ENCODE data around the gene CCDC122.

DNA sequence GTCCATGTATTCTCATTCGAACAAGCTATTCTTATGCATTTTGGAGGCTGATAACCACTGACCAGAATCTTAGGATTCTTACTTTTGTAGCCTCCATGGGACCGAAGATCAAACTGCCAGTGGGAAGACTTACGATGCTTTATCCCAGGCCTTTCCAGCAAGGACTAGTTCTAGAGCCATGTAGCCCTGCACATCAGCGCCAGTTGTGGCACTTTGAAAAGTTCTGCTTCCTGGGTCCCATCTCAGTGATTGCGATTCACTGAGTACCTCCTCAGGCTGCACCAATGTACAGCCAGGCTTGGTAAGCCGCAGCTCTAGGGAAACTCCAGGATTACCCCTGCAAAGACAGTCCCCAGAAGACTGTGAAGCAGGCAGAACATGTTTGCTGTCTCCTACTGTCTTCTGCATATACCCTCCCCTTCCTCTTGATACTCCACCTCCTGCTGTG, 73.8 kb downstream of the CCDC122 start:
- TF ChIP-seq, protein P1, sequence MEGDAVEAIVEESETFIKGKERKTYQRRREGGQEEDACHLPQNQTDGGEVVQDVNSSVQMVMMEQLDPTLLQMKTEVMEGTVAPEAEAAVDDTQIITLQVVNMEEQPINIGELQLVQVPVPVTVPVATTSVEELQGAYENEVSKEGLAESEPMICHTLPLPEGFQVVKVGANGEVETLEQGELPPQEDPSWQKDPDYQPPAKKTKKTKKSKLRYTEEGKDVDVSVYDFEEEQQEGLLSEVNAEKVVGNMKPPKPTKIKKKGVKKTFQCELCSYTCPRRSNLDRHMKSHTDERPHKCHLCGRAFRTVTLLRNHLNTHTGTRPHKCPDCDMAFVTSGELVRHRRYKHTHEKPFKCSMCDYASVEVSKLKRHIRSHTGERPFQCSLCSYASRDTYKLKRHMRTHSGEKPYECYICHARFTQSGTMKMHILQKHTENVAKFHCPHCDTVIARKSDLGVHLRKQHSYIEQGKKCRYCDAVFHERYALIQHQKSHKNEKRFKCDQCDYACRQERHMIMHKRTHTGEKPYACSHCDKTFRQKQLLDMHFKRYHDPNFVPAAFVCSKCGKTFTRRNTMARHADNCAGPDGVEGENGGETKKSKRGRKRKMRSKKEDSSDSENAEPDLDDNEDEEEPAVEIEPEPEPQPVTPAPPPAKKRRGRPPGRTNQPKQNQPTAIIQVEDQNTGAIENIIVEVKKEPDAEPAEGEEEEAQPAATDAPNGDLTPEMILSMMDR (IDR thresholded peaks at IDR 0.05), result no peak
- TF ChIP-seq, protein P2, sequence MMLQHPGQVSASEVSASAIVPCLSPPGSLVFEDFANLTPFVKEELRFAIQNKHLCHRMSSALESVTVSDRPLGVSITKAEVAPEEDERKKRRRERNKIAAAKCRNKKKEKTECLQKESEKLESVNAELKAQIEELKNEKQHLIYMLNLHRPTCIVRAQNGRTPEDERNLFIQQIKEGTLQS (CRISPR knock-in tag; conservative IDR thresholded peaks at IDR 0.05), result no peak
- no peak for TF ChIP-seq ATF1 (CRISPR knock-in tag; IDR thresholded peaks at IDR 0.05)
- TF ChIP-seq, protein P3, sequence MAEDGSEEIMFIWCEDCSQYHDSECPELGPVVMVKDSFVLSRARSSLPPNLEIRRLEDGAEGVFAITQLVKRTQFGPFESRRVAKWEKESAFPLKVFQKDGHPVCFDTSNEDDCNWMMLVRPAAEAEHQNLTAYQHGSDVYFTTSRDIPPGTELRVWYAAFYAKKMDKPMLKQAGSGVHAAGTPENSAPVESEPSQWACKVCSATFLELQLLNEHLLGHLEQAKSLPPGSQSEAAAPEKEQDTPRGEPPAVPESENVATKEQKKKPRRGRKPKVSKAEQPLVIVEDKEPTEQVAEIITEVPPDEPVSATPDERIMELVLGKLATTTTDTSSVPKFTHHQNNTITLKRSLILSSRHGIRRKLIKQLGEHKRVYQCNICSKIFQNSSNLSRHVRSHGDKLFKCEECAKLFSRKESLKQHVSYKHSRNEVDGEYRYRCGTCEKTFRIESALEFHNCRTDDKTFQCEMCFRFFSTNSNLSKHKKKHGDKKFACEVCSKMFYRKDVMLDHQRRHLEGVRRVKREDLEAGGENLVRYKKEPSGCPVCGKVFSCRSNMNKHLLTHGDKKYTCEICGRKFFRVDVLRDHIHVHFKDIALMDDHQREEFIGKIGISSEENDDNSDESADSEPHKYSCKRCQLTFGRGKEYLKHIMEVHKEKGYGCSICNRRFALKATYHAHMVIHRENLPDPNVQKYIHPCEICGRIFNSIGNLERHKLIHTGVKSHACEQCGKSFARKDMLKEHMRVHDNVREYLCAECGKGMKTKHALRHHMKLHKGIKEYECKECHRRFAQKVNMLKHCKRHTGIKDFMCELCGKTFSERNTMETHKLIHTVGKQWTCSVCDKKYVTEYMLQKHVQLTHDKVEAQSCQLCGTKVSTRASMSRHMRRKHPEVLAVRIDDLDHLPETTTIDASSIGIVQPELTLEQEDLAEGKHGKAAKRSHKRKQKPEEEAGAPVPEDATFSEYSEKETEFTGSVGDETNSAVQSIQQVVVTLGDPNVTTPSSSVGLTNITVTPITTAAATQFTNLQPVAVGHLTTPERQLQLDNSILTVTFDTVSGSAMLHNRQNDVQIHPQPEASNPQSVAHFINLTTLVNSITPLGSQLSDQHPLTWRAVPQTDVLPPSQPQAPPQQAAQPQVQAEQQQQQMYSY (CRISPR knock-in tag; IDR thresholded peaks at IDR 0.05), result no peak
- no peak for TF ChIP-seq RELA (CRISPR knock-in tag; IDR thresholded peaks at IDR 0.05; ENCODE audit: borderline replicate concordance)
- no peak for TF ChIP-seq ZBTB21 (CRISPR knock-in tag; IDR thresholded peaks at IDR 0.05; ENCODE audit: borderline replicate concordance)
- TF ChIP-seq NFYB (CRISPR knock-in tag; conservative IDR thresholded peaks at IDR 0.05; ENCODE audit: low read depth), result no peak
- TF ChIP-seq, protein P4, sequence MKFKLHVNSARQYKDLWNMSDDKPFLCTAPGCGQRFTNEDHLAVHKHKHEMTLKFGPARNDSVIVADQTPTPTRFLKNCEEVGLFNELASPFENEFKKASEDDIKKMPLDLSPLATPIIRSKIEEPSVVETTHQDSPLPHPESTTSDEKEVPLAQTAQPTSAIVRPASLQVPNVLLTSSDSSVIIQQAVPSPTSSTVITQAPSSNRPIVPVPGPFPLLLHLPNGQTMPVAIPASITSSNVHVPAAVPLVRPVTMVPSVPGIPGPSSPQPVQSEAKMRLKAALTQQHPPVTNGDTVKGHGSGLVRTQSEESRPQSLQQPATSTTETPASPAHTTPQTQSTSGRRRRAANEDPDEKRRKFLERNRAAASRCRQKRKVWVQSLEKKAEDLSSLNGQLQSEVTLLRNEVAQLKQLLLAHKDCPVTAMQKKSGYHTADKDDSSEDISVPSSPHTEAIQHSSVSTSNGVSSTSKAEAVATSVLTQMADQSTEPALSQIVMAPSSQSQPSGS (CRISPR knock-in tag; IDR thresholded peaks at IDR 0.05; ENCODE audit: borderline replicate concordance, low read depth), result no peak
- no peak for TF ChIP-seq CBFB (CRISPR knock-in tag; IDR thresholded peaks at IDR 0.05; ENCODE audit: low read depth)
- no peak for TF ChIP-seq ZNF317 (CRISPR knock-in tag; IDR thresholded peaks at IDR 0.05; ENCODE audit: borderline replicate concordance, low read depth)
- TF ChIP-seq, protein P5, sequence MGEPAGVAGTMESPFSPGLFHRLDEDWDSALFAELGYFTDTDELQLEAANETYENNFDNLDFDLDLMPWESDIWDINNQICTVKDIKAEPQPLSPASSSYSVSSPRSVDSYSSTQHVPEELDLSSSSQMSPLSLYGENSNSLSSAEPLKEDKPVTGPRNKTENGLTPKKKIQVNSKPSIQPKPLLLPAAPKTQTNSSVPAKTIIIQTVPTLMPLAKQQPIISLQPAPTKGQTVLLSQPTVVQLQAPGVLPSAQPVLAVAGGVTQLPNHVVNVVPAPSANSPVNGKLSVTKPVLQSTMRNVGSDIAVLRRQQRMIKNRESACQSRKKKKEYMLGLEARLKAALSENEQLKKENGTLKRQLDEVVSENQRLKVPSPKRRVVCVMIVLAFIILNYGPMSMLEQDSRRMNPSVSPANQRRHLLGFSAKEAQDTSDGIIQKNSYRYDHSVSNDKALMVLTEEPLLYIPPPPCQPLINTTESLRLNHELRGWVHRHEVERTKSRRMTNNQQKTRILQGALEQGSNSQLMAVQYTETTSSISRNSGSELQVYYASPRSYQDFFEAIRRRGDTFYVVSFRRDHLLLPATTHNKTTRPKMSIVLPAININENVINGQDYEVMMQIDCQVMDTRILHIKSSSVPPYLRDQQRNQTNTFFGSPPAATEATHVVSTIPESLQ (CRISPR knock-in tag; IDR thresholded peaks at IDR 0.05), result no peak
- TF ChIP-seq SP1 (CRISPR knock-in tag; conservative IDR thresholded peaks at IDR 0.05), result no peak

Measured in WTC11 (cell line).